HepG2 (cell line): ENCODE measurements around the gene CORO7. TPM values are rescaled to one million over a fixed set of nuclear protein-coding genes. Genes with fewer than 3 reads are reported as not detected.

Experiments
- ATF7 ChIP-seq, 2 experiments: fragments of 450-650 bp in 1 of 2; sonication (generic) in 1 of 2; formaldehyde crosslinking in 1 of 2; IDR thresholded peaks; 2 replicates each; pipeline versions ENCODE4 v1.4.0 to v1.6.1; 2016 to 2020; ENCODE audit warnings: antibody characterized with exemption in 1 of 2, mild to moderate bottlenecking in 1 of 2, missing genetic modification reagents in 1 of 2
- ETS1 ChIP-seq: sonication (generic); formaldehyde crosslinking; IDR thresholded peaks from 2 replicates; pipeline ENCODE4 v1.4.0; 2020; ENCODE audit warnings: missing genetic modification reagents
- FOXP1 ChIP-seq, 2 experiments: fragments of 450-650 bp in 1 of 2; IDR thresholded peaks; 2 replicates each; pipeline ENCODE4 v1.6.1; 2017 to 2018; ENCODE audit warnings: antibody characterized with exemption in 1 of 2
- HNRNPL ChIP-seq: fragments of 200-400 bp; formaldehyde crosslinking; IDR thresholded peaks from 2 replicates; pipeline ENCODE4 v1.6.1; 2017; ENCODE audit warnings: mild to moderate bottlenecking, low read depth, low read length
- KDM4B ChIP-seq: sonication (generic); formaldehyde crosslinking; IDR thresholded peaks from 2 replicates; pipeline ENCODE4 v1.4.0; 2020; ENCODE audit warnings: missing genetic modification reagents
- NR2C2 ChIP-seq: sonication (generic); formaldehyde crosslinking; IDR thresholded peaks from 2 replicates; pipeline ENCODE4 v1.4.0; 2020; ENCODE audit warnings: missing genetic modification reagents, mild to moderate bottlenecking, moderate library complexity, borderline replicate concordance
- REXO4 ChIP-seq: sonication (generic); formaldehyde crosslinking; IDR thresholded peaks from 2 replicates; pipeline ENCODE4 v1.8.0; 2022; ENCODE audit warnings: missing genetic modification reagents, mild to moderate bottlenecking, borderline replicate concordance
- SIN3A ChIP-seq: IDR thresholded peaks from 2 replicates; pipeline ENCODE4 v1.6.1; 2011; ENCODE audit warnings: low read depth, mild to moderate bottlenecking, control low read depth, low read length, borderline replicate concordance
- ZKSCAN5 ChIP-seq: sonication (generic); formaldehyde crosslinking; IDR thresholded peaks from 2 replicates; pipeline ENCODE4 v1.5.1; 2020; ENCODE audit warnings: mild to moderate bottlenecking, missing genetic modification reagents
- ZNF260 ChIP-seq: sonication (generic); formaldehyde crosslinking; IDR thresholded peaks from 2 replicates; pipeline ENCODE4 v1.4.0; 2020; ENCODE audit warnings: missing genetic modification reagents, low read depth, mild to moderate bottlenecking, borderline replicate concordance
- ZNF33A ChIP-seq: sonication (generic); formaldehyde crosslinking; IDR thresholded peaks from 2 replicates; pipeline ENCODE4 v1.5.1; 2020; ENCODE audit warnings: missing genetic modification reagents, mild to moderate bottlenecking, moderate library complexity, borderline replicate concordance
- ZNF468 ChIP-seq: sonication (generic); formaldehyde crosslinking; IDR thresholded peaks from 2 replicates; pipeline ENCODE4 v1.8.0; 2022; ENCODE audit warnings: mild to moderate bottlenecking, moderate library complexity, missing genetic modification reagents
- ZNF781 ChIP-seq: sonication (generic); formaldehyde crosslinking; IDR thresholded peaks from 2 replicates; pipeline ENCODE4 v1.5.1; 2020; ENCODE audit warnings: borderline replicate concordance, mild to moderate bottlenecking, missing genetic modification reagents; ENCODE audit errors: not compliant biosample characterization
- ZSCAN29 ChIP-seq: sonication (generic); formaldehyde crosslinking; conservative IDR thresholded peaks from 2 replicates; pipeline ENCODE4 v1.4.0; 2020; ENCODE audit warnings: mild to moderate bottlenecking, missing genetic modification reagents
- polyA plus RNA-seq, 8 experiments: library from polyadenylated mRNA; depleted of rRNA in 3 of 8; stranded (reverse) in 7 of 8; unstranded in 1 of 8; fragments of >200 nt; fragmentation: Illumina TruSeq in 4 of 8; extraction: Trizol in 4 of 8; gene quantifications; 2 replicates each; pipeline versions ENCODE4 v1.2.1 to v1.2.3, GENCODE V29; 2011 to 2016; ENCODE audit warnings: low read depth in 4 of 8, missing spikeins in 1 of 8, mixed read lengths in 1 of 8; ENCODE audit not compliant: insufficient read depth in 1 of 8
- total RNA-seq, 5 experiments: library from RNA; depleted of rRNA; stranded (reverse); fragments of >200 nt; fragmentation: Illumina TruSeq; extraction: Trizol; gene quantifications; 2 replicates each; pipeline ENCODE4 v1.2.3, GENCODE V29; 2016; ENCODE audit warnings: low read depth in 1 of 5
- TF ChIP-seq, protein P1 (sequence below): sonication (generic); formaldehyde crosslinking; IDR thresholded peaks from 2 replicates; pipeline ENCODE4 v1.4.0; 2020; ENCODE audit warnings: missing genetic modification reagents
- TF ChIP-seq, protein P2 (sequence below): sonication (generic); formaldehyde crosslinking; IDR thresholded peaks from 2 replicates; pipeline ENCODE4 v1.4.0; 2020; ENCODE audit warnings: mild to moderate bottlenecking, missing genetic modification reagents
- TF ChIP-seq, protein P3 (sequence below), 2 experiments: sonication (generic) in 1 of 2; formaldehyde crosslinking in 1 of 2; IDR thresholded peaks; 2 replicates each; pipeline versions ENCODE4 v1.5.1 to v1.6.1; 2011 to 2020; ENCODE audit warnings: borderline replicate concordance in 1 of 2, low read depth in 1 of 2, low read length in 1 of 2, mild to moderate bottlenecking in 1 of 2, missing genetic modification reagents in 1 of 2, moderate library complexity in 1 of 2

Gene CORO7
- total and polyA plus RNA-seq, 2 of the 13 experiments (the other 11 are each of a cell fraction or from before 2014, with no cell fraction given): 9.9 to 14.3 TPM

- TF ChIP-seq, protein P1, sequence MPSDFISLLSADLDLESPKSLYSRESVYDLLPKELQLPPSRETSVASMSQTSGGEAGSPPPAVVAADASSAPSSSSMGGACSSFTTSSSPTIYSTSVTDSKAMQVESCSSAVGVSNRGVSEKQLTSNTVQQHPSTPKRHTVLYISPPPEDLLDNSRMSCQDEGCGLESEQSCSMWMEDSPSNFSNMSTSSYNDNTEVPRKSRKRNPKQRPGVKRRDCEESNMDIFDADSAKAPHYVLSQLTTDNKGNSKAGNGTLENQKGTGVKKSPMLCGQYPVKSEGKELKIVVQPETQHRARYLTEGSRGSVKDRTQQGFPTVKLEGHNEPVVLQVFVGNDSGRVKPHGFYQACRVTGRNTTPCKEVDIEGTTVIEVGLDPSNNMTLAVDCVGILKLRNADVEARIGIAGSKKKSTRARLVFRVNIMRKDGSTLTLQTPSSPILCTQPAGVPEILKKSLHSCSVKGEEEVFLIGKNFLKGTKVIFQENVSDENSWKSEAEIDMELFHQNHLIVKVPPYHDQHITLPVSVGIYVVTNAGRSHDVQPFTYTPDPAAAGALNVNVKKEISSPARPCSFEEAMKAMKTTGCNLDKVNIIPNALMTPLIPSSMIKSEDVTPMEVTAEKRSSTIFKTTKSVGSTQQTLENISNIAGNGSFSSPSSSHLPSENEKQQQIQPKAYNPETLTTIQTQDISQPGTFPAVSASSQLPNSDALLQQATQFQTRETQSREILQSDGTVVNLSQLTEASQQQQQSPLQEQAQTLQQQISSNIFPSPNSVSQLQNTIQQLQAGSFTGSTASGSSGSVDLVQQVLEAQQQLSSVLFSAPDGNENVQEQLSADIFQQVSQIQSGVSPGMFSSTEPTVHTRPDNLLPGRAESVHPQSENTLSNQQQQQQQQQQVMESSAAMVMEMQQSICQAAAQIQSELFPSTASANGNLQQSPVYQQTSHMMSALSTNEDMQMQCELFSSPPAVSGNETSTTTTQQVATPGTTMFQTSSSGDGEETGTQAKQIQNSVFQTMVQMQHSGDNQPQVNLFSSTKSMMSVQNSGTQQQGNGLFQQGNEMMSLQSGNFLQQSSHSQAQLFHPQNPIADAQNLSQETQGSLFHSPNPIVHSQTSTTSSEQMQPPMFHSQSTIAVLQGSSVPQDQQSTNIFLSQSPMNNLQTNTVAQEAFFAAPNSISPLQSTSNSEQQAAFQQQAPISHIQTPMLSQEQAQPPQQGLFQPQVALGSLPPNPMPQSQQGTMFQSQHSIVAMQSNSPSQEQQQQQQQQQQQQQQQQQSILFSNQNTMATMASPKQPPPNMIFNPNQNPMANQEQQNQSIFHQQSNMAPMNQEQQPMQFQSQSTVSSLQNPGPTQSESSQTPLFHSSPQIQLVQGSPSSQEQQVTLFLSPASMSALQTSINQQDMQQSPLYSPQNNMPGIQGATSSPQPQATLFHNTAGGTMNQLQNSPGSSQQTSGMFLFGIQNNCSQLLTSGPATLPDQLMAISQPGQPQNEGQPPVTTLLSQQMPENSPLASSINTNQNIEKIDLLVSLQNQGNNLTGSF (CRISPR knock-in tag): no peak
- TF ChIP-seq SIN3A (peak; percentile 54; the same call in 1 of the 2 replicates), REXO4 (no peak), ZNF781 (CRISPR knock-in tag) (no peak), HNRNPL (no peak), NR2C2 (peak; percentile 82; the same call in 1 of the 2 replicates), ZNF260 (no peak), ATF7 (IDR thresholded peaks at IDR 0.05) (no peak), ATF7 (CRISPR knock-in tag; IDR thresholded peaks at IDR 0.05) (no peak), KDM4B (CRISPR knock-in tag) (no peak), ZNF468 (CRISPR knock-in tag) (no peak), ZKSCAN5 (no peak), FOXP1 (IDR thresholded peaks at IDR 0.05) (no peak), FOXP1 (CRISPR knock-in tag; IDR thresholded peaks at IDR 0.05) (no peak), ZNF33A (no peak), ETS1 (CRISPR knock-in tag) (no peak; the same call in 1 of the 2 replicates), ZSCAN29 (CRISPR knock-in tag) (peak; percentile 29; the same call in 1 of the 2 replicates)
- TF ChIP-seq, protein P2, sequence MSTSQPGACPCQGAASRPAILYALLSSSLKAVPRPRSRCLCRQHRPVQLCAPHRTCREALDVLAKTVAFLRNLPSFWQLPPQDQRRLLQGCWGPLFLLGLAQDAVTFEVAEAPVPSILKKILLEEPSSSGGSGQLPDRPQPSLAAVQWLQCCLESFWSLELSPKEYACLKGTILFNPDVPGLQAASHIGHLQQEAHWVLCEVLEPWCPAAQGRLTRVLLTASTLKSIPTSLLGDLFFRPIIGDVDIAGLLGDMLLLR (CRISPR knock-in tag): peak; percentile 77
- TF ChIP-seq, protein P3, sequence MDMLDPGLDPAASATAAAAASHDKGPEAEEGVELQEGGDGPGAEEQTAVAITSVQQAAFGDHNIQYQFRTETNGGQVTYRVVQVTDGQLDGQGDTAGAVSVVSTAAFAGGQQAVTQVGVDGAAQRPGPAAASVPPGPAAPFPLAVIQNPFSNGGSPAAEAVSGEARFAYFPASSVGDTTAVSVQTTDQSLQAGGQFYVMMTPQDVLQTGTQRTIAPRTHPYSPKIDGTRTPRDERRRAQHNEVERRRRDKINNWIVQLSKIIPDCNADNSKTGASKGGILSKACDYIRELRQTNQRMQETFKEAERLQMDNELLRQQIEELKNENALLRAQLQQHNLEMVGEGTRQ (IDR thresholded peaks at IDR 0.05; ENCODE audit: low read depth, low read length): no peak
- TF ChIP-seq, protein P3 (CRISPR knock-in tag; IDR thresholded peaks at IDR 0.05; ENCODE audit: borderline replicate concordance): no peak
Observed at GRCh38 chr16:4425378-4426020, 9.1 kb upstream of the CORO7 start, which contains the start of gene DNAJA3 (continued).
